Activated CD8-positive, alpha-beta T cell treated with anti-CD3 and anti-CD28 coated beads, Interleukin-2, amount 10 ng/mL, durations not matched to agents 7 days and 5 days (primary cell): ENCODE results near the gene OPN4. TPM values are rescaled to one million over a fixed set of nuclear protein-coding genes. Genes with fewer than 3 reads are reported as not detected.

Experiments
- ATAC-seq: fragments of 150-1000 bp; cut with Tn5 transposase; one replicate; pipeline ENCODE4 v1.10.0; 2021; ENCODE audit warnings: moderate library complexity
- CTCF ChIA-PET: fragments of 350-600 bp; sonication (Branson Sonifier 250); formaldehyde crosslinking; loops from one replicate; lab custom pipeline; 2021; ENCODE audit warnings: antibody characterized with exemption; lab: Charles Lee
- POLR2A ChIA-PET: fragments of 350-600 bp; sonication (Branson Sonifier 250); formaldehyde crosslinking; loops from one replicate; lab custom pipeline; 2021; ENCODE audit warnings: antibody characterized with exemption; lab: Charles Lee
- DNase-seq: peaks from one replicate; pipeline ENCODE4 v3.0.0-alpha.2; 2020
- H3K27ac Mint-ChIP-seq: one replicate; pipeline ENCODE4 v1.8.0; 2021; ENCODE audit warnings: mild to moderate bottlenecking, mixed read lengths
- H3K27me3 Mint-ChIP-seq: one replicate; pipeline ENCODE4 v1.8.0; 2021; ENCODE audit warnings: low read depth, mixed read lengths
- H3K36me3 Mint-ChIP-seq: one replicate; pipeline ENCODE4 v1.8.0; 2021; ENCODE audit warnings: low read depth, mixed read lengths
- H3K4me1 Mint-ChIP-seq: one replicate; pipeline ENCODE4 v1.8.0; 2021; ENCODE audit warnings: low read depth, mixed read lengths
- H3K4me3 Mint-ChIP-seq: one replicate; pipeline ENCODE4 v1.8.0; 2021; ENCODE audit warnings: mild to moderate bottlenecking, mixed read lengths
- H3K9me3 Mint-ChIP-seq: one replicate; pipeline ENCODE4 v1.8.0; 2022; ENCODE audit warnings: mixed read lengths; ENCODE audit not compliant: insufficient read depth
- total RNA-seq, 2 experiments: library from RNA; stranded (reverse); gene quantifications; one replicate each; pipeline ENCODE4 v1.2.3, GENCODE V29; 2021

The OPN4 gene
- total RNA-seq, 2 experiments from 2014 or later: not detected

GRCh38 chr10:86699541-86699940 is 45.2 kb downstream of the OPN4 start:
- POLR2A ChIA-PET: no interaction called here
- H3K27me3 Mint-ChIP-seq: peaks cover 7% of the 10 kb centered on the region
- no peak overlapping the region for H3K27ac Mint-ChIP-seq
- H3K36me3 Mint-ChIP-seq: no peaks in the 10 kb centered on the region
- DNase-seq (no peak), ATAC-seq (no peak)
- H3K4me3 Mint-ChIP-seq: no peak overlapping the region
- no peaks in the 10 kb centered on the region for H3K9me3 Mint-ChIP-seq
- no peaks in the 10 kb centered on the region for H3K4me1 Mint-ChIP-seq
- CTCF ChIA-PET: no interaction called here

- Mint-ChIP-seq H3K4me1 (no peaks in the 10 kb centered on the region), H3K27me3 (peaks cover 7% of the 10 kb centered on the region)
- no peak for ATAC-seq
Measured at GRCh38 chr10:86699991-86700840, 45.9 kb downstream of the OPN4 start.

GRCh38 chr10:86700851-86701617 is 46.7 kb downstream of the OPN4 start:
- DNase-seq: no peak
- H3K4me1 Mint-ChIP-seq: no peaks in the 10 kb centered on the region
- H3K27ac Mint-ChIP-seq: no peak overlapping the region
- ChIA-PET POLR2A (no interaction called here), CTCF (no interaction called here)
- H3K36me3 Mint-ChIP-seq: no peaks in the 10 kb centered on the region
- peaks cover 5% of the 10 kb centered on the region for H3K27me3 Mint-ChIP-seq
- H3K4me3 Mint-ChIP-seq: no peak overlapping the region
- ATAC-seq: no peak
- no peaks in the 10 kb centered on the region for H3K9me3 Mint-ChIP-seq

More at GRCh38 chr10:86699991-86700840, 45.9 kb downstream of the OPN4 start:
- POLR2A ChIA-PET: no interaction called here
- H3K27ac Mint-ChIP-seq: no peak overlapping the region
- no peak for DNase-seq
- no peaks in the 10 kb centered on the region for H3K36me3 Mint-ChIP-seq
- H3K9me3 Mint-ChIP-seq: no peaks in the 10 kb centered on the region
- CTCF ChIA-PET: no interaction called here
- H3K4me3 Mint-ChIP-seq: no peak overlapping the region

DNA sequence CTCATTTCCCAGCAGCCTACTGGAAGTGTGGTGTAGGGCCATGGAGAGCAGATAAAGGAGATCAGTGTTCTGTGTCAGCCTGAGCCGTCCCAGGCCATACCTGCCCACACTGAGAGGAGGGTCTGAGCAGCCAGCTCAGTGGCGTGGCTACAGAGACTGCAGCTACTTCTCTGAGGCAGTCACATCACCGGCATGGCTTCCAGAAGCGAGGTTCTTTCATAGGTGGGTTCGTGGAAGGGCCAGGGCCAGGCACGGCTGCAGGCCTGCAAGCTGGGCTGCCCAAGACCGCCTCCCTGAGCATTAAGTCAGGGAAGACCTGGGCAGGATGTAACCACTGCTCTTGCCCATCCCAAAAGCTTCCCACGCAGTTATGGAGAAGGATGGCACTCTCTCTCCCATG is 48.8 kb downstream of the OPN4 start:
- Mint-ChIP-seq H3K4me1 (no peaks in the 10 kb centered on the region), H3K27me3 (peaks cover 2% of the 10 kb centered on the region), H3K36me3 (no peaks in the 10 kb centered on the region), H3K4me3 (no peak overlapping the region), H3K27ac (no peak overlapping the region), H3K9me3 (no peaks in the 10 kb centered on the region)
- no peak for ATAC-seq
- CTCF ChIA-PET: interaction anchor here (1.1 to 1.3 kb wide), 2 partner anchors 10 to 15 kb away, joined by 3 to 6 read pairs; no protein-coding TSS in a partner anchor
- no peak for DNase-seq
- POLR2A ChIA-PET: no interaction called here

- Mint-ChIP-seq H3K27ac (no peak overlapping the region), H3K9me3 (no peaks in the 10 kb centered on the region), H3K4me1 (peaks cover 3% of the 10 kb centered on the region), H3K4me3 (no peak overlapping the region), H3K36me3 (no peaks in the 10 kb centered on the region), H3K27me3 (peaks cover 2% of the 10 kb centered on the region)
- POLR2A ChIA-PET: no interaction called here
- CTCF ChIA-PET: no interaction called here
- ATAC-seq: no peak
- no peak for DNase-seq
Measured at GRCh38 chr10:86705139-86705538, 50.8 kb downstream of the OPN4 start.

GRCh38 chr10:86705905-86706304 is 51.6 kb downstream of the OPN4 start:
- ATAC-seq (no peak), DNase-seq (no peak)
- Mint-ChIP-seq H3K9me3 (no peaks in the 10 kb centered on the region), H3K27me3 (peaks cover 2% of the 10 kb centered on the region), H3K36me3 (no peaks in the 10 kb centered on the region), H3K27ac (no peak overlapping the region), H3K4me3 (no peak overlapping the region), H3K4me1 (peaks cover 8% of the 10 kb centered on the region)
- CTCF ChIA-PET: no interaction called here
- POLR2A ChIA-PET: no interaction called here

GRCh38 chr10:86706401-86706841 is 52.1 kb downstream of the OPN4 start:
- DNase-seq (no peak), ATAC-seq (no peak)
- Mint-ChIP-seq H3K27ac (no peak overlapping the region), H3K36me3 (no peaks in the 10 kb centered on the region), H3K9me3 (no peaks in the 10 kb centered on the region), H3K4me1 (peaks cover 10% of the 10 kb centered on the region), H3K4me3 (no peak overlapping the region), H3K27me3 (peaks cover 2% of the 10 kb centered on the region)
- ChIA-PET POLR2A (no interaction called here), CTCF (no interaction called here)

DNA sequence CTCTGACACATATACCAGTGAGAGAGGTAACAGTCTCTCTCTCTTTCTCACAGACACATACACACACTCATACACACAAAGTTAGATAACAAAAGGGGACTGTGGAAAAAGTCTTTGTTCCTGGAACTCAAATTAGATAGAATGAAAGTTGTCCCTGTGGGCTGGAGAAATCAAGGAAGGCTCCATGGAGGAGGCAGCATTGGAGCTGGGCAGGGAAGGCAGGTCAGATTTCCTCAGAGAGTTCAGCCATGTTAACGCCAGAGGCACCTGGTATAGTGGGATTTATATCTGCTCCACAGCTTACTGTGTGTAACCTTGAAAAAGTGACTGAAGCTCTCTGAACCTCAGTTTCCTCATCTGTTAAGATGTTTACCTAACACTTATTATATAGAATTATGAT is 52.6 kb downstream of the OPN4 start:
- ChIA-PET CTCF (no interaction called here), POLR2A (no interaction called here)
- H3K36me3 Mint-ChIP-seq: no peaks in the 10 kb centered on the region
- H3K27ac Mint-ChIP-seq: no peak overlapping the region
- H3K27me3 Mint-ChIP-seq: peaks cover 2% of the 10 kb centered on the region
- H3K9me3 Mint-ChIP-seq: no peaks in the 10 kb centered on the region
- no peak overlapping the region for H3K4me3 Mint-ChIP-seq
- ATAC-seq (no peak), DNase-seq (no peak)
- H3K4me1 Mint-ChIP-seq: peaks cover 10% of the 10 kb centered on the region

- H3K4me1 Mint-ChIP-seq: peaks cover 14% of the 10 kb centered on the region
- no peak overlapping the region for H3K27ac Mint-ChIP-seq
- CTCF ChIA-PET: interaction anchor here (1.5 kb wide), 1 partner anchor 192 kb away, joined by 4 read pairs; no protein-coding TSS in a partner anchor
Measured at GRCh38 chr10:86707505-86707904, 53.2 kb downstream of the OPN4 start.

DNA sequence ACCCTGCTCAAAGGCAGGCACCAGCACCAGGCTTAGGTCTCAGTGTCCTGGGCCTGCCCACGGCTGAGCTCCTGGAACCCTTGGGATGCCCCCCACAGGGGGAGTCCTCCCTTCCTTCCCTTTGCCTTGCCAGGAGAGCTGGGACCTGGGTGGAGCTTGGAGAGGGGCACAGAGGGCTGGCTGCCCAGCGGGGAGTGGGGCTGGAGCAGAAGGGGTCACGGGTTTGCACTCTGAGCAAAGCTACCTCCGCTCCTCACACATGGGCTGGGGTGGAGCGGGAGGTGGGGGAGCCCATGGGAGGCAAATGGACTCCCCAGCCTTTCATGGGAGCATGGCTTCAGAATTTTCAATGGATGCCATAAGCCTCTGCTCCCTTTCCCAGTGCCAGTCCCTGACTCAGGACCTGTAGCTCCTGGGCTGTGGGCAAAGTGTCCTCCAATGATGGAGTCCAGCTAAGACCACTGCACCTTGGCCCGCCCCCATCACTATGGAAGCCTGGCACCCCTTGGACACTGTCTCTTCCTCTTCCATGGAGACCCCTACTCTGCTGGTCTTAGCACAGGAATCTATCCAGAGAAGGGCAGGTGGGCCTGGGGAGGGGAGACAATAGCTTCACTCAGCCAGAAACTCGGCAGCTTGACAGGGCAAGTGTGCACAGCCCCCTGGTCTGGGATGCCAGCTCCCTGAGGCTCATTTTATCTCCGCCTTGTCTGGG is 53.9 kb downstream of the OPN4 start:
- CTCF ChIA-PET: interaction anchor here (0.7 to 1.5 kb wide), 2 partner anchors 191 to 200 kb away, joined by 3 to 4 read pairs; no protein-coding TSS in a partner anchor
- H3K27ac Mint-ChIP-seq: no peak overlapping the region
- H3K4me3 Mint-ChIP-seq: no peak overlapping the region

More at GRCh38 chr10:86707505-86707904, 53.2 kb downstream of the OPN4 start:
- no peak overlapping the region for H3K4me3 Mint-ChIP-seq
- ATAC-seq (no peak), DNase-seq (no peak)
- H3K9me3 Mint-ChIP-seq: no peaks in the 10 kb centered on the region
- POLR2A ChIA-PET: no interaction called here
- H3K36me3 Mint-ChIP-seq: no peaks in the 10 kb centered on the region
- H3K27me3 Mint-ChIP-seq: no peaks in the 10 kb centered on the region

GRCh38 chr10:86708783-86709380 is 54.5 kb downstream of the OPN4 start:
- H3K27ac Mint-ChIP-seq: no peak overlapping the region
- no peaks in the 10 kb centered on the region for H3K27me3 Mint-ChIP-seq
- CTCF ChIA-PET: interaction anchor here (0.7 to 1.5 kb wide), 2 partner anchors 191 to 200 kb away, joined by 3 to 4 read pairs; no protein-coding TSS in a partner anchor
- POLR2A ChIA-PET: no interaction called here
- peaks cover 14% of the 10 kb centered on the region for H3K4me1 Mint-ChIP-seq
- no peak overlapping the region for H3K4me3 Mint-ChIP-seq
- H3K36me3 Mint-ChIP-seq: no peaks in the 10 kb centered on the region
- no peaks in the 10 kb centered on the region for H3K9me3 Mint-ChIP-seq
- no peak for DNase-seq
- no peak for ATAC-seq

More for the DNA sequence above, 53.9 kb downstream of the OPN4 start:
- no peak for ATAC-seq
- Mint-ChIP-seq H3K36me3 (no peaks in the 10 kb centered on the region), H3K27me3 (no peaks in the 10 kb centered on the region), H3K9me3 (no peaks in the 10 kb centered on the region), H3K4me1 (peaks cover 14% of the 10 kb centered on the region)
- no peak for DNase-seq
- POLR2A ChIA-PET: no interaction called here
